Measurements from ENCODE around the gene ARMC3. TPM values are rescaled to one million over a fixed set of nuclear protein-coding genes. Genes with fewer than 3 reads are reported as not detected.

The ARMC3 gene
- total RNA-seq, 1 experiment from 2014 or later: 0.09 TPM

DNA sequence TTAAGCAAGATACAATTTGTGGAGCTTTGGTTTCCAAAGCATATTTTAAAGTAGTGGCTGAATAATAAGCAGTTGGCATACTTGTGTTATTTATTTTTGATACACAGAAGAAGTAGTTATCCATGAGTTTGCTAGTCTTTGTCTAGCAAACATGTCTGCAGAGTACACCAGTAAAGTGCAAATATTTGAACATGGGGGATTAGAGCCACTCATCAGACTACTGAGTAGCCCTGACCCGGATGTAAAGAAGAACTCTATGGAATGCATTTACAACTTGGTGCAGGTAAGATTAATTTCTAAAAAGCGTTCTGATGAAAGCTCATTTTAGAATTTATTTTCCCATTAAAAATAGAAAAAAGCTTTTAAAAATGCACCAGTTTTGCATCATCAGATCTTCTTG is 31.4 kb downstream of the ARMC3 start:
- Histone ChIP-seq H3K27me3 (ENCODE audit: insufficient read depth, low read length) (no peaks in the 10 kb centered on the region), H3K9ac (ENCODE audit: extremely low read depth, insufficient read length, low read length) (no peak overlapping the region), H3K4ac (ENCODE audit: low read depth, low read length) (no peak overlapping the region), H2BK120ac (ENCODE audit: low read depth, low read length, poor library complexity, severe bottlenecking) (no peak overlapping the region), H3K4me1 (ENCODE audit: insufficient read depth, low read length) (no peaks in the 10 kb centered on the region), H2BK15ac (ENCODE audit: low read depth, low read length) (no peak overlapping the region), H4K20me1 (ENCODE audit: control insufficient read depth, insufficient read depth, insufficient read length) (no peaks in the 10 kb centered on the region), H3K14ac (ENCODE audit: insufficient read depth, low read length) (no peak overlapping the region), H3K27ac (ENCODE audit: insufficient read length, low read depth, low read length) (no peak overlapping the region), H2BK20ac (ENCODE audit: low read depth, low read length, poor library complexity, severe bottlenecking) (no peak overlapping the region), H3K23ac (ENCODE audit: insufficient read length, low read depth, low read length) (no peak overlapping the region), H3K9me3 (ENCODE audit: control insufficient read depth, low read depth, low read length) (no peaks in the 10 kb centered on the region), H2BK5ac (ENCODE audit: insufficient read length, low read length) (no peak overlapping the region), H3T11ph (ENCODE audit: low read length) (no peak overlapping the region), H3K56ac (ENCODE audit: insufficient read length, low read depth, low read length) (no peak overlapping the region), H3K4me2 (ENCODE audit: insufficient read depth, insufficient read length, low read length) (no peak overlapping the region), H2AFZ (ENCODE audit: low read length) (no peak overlapping the region), H2AK5ac (ENCODE audit: insufficient read length, low read length) (no peak overlapping the region), H4K5ac (ENCODE audit: insufficient read length, low read depth, low read length) (no peak overlapping the region), H3K23me2 (ENCODE audit: insufficient read length, low read depth, low read length, poor library complexity, severe bottlenecking) (no peaks in the 10 kb centered on the region), H4K91ac (ENCODE audit: insufficient read length, low read depth, low read length) (no peak overlapping the region), H3K18ac (ENCODE audit: insufficient read length, low read depth, low read length) (no peak overlapping the region), H2BK12ac (ENCODE audit: insufficient read length, low read depth, low read length) (no peak overlapping the region), H3K79me2 (ENCODE audit: insufficient read depth, low read length) (no peaks in the 10 kb centered on the region), H3K79me1 (ENCODE audit: insufficient read depth, low read depth, low read length, poor library complexity, severe bottlenecking) (no peaks in the 10 kb centered on the region), H4K8ac (replicated peaks; ENCODE audit: insufficient read length, low read depth, low read length) (no peak overlapping the region)
- DNase-seq: no peak
- H3K27me3 Mint-ChIP-seq (ENCODE audit: low read depth): no peaks in the 10 kb centered on the region
- H3K4me3 Mint-ChIP-seq: no peak overlapping the region
- H3K27ac Mint-ChIP-seq: no peak overlapping the region
- TF ChIP-seq, protein P1, sequence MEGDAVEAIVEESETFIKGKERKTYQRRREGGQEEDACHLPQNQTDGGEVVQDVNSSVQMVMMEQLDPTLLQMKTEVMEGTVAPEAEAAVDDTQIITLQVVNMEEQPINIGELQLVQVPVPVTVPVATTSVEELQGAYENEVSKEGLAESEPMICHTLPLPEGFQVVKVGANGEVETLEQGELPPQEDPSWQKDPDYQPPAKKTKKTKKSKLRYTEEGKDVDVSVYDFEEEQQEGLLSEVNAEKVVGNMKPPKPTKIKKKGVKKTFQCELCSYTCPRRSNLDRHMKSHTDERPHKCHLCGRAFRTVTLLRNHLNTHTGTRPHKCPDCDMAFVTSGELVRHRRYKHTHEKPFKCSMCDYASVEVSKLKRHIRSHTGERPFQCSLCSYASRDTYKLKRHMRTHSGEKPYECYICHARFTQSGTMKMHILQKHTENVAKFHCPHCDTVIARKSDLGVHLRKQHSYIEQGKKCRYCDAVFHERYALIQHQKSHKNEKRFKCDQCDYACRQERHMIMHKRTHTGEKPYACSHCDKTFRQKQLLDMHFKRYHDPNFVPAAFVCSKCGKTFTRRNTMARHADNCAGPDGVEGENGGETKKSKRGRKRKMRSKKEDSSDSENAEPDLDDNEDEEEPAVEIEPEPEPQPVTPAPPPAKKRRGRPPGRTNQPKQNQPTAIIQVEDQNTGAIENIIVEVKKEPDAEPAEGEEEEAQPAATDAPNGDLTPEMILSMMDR (conservative IDR thresholded peaks at IDR 0.05): no peak
- peaks cover 3 to 6% of the 10 kb centered on the region in 2 experiments; a peak in 1 of 4 replicates for H3K4me1 Mint-ChIP-seq
- WGBS (ENCODE audit: extremely low coverage, insufficient read length, low lambda C conversion rate): no CpG with 5 or more reads among the region's 2 CpGs
- H3K36me3 Mint-ChIP-seq (ENCODE audit: insufficient read depth in 1 of 3, low read depth in 3 of 3): peaks cover 0 to 4% (median 0%) of the 10 kb centered on the region in 3 experiments; a peak in 2 of 7 replicates
- H3K9me3 Mint-ChIP-seq: peaks cover 0 to 3% of the 10 kb centered on the region in 2 experiments; a peak in 2 of 5 replicates

Data from H9 (cell line).